Urothelium cell line (cell line): ENCODE results near the gene ASPDH.

Experiments
- DNase-seq: peaks from one replicate; pipeline ENCODE4 v3.0.0; 2011; ENCODE audit warnings: low spot score, mixed read lengths
- FAIRE-seq: peaks from 2 replicates; lab custom pipeline; 2011; peaks lifted over from hg19 to GRCh38; lab: Jason Lieb, UNC

ASPDH gene

GRCh38 chr19:50513746-50514345 lies at the start of gene ASPDH:
ASPDH (minus strand) TSS chr19:50513913; CDS start chr19:50513823, 90 bp downstream.
- no peak for DNase-seq
- no peak for FAIRE-seq

GRCh38 chr19:50562996-50563395 lies 49.3 kb upstream of the ASPDH start:
- FAIRE-seq, result no peak
- DNase-seq, result no peak

DNA sequence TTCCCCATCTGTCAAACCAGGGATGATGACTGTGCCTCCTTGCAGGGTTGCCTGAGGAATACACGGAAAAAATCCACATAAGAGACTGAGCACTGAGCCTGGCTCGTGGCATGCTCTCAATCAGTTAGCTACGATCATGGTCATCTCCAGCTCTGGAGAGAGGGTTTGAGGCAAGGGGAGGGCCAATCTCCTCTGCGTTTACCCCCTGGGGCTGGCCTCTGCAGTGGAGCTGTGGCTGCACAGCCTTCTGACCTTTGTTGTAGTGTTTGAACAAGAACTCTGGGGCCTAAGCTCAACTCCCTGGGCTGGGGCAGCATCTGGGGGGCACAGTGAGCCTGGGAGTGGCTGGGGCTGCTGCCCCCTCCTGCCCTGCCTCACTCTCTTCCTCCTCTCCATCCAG lies 48.6 kb upstream of the ASPDH start:
- no peak for DNase-seq
- no peak for FAIRE-seq

DNA sequence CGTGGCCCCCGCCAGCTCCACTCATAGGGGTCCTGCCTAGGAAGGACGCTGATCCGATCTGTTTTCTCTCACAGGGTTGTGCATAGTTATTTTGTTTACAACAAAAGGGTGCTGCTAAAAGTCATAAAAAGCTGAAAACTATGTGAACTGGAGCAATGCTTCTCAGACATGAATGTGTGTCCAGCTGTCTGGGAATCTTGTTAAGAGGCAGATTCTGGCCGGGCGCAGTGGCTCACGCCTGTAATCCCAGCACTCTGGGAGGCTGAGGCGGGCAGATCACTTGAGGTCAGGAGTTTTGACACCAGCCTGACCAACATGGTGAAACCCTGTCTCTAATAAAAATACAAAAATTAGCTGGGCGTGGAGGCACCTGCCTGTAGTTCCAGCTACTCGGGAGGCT lies 45.9 kb upstream of the ASPDH start:
- FAIRE-seq (no peak), DNase-seq (no peak)

GRCh38 chr19:50558449-50558848 lies 44.7 kb upstream of the ASPDH start:
- FAIRE-seq (peak; percentile 5), DNase-seq (no peak)

GRCh38 chr19:50558039-50558438 lies 44.3 kb upstream of the ASPDH start:
- FAIRE-seq, result no peak
- no peak for DNase-seq

DNA sequence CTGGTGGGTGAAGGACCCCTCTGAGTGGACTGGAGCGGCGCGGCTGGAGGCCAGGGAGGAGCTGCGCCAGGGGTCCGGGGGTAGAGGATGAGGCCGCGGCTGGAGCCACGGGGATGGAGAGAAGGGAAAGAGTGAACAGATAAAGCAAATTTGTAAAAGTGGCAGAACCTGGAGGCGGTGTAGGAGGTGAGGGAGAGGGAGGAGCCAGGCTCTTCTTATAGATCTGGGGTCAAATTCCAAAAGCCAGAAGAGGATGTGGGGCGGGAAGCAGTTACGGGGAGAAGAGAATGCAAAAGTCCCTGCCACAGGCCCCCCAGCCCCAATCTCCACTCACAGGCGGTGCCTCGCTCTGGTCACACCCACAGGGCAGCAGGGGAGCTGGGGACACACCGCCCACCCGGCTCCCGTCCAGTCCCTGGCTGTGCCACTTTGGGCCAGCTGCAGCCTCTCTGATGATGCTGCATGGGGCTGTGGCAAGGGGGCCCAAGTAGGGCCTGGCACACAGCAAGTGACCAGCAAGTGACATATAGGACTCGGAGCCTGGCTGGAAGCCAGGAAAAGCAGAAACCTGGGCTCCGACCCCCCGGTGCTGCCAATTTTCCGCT lies 43.4 kb upstream of the ASPDH start:
- FAIRE-seq (no peak), DNase-seq (no peak)

- DNase-seq (peak; percentile 91), FAIRE-seq (peak; percentile 13)
These were observed 42.7 kb upstream of the ASPDH start for GRCh38 chr19:50556282-50557008.

- FAIRE-seq, result no peak
- DNase-seq, result no peak
These were observed 42.0 kb upstream of the ASPDH start for GRCh38 chr19:50555450-50556281.

DNA sequence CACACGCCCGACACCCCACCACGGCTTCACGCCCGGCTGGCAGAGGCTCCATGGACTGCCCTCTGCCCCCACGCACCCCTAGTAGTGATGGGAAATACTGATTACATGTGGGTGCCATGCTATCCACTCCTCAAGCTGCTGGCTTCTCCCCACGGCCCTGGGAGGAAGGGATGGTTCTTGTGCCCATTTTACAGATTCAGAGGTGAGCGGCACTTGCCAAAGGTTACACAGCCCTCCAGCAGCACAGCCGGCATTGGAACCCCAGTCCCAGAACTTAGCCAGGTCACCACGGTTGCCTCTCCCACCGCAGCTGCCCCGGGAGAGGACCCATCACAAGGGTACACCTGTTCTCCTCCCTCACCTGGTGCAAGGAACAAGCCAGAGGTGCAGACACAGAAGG lies 41.3 kb upstream of the ASPDH start:
- DNase-seq (no peak), FAIRE-seq (peak; percentile 62)

- no peak for DNase-seq
- no peak for FAIRE-seq
These were observed 40.5 kb upstream of the ASPDH start for GRCh38 chr19:50554212-50554611.

GRCh38 chr19:50553134-50553703 lies 39.5 kb upstream of the ASPDH start:
- FAIRE-seq (peak; percentile 58), DNase-seq (no peak)

DNA sequence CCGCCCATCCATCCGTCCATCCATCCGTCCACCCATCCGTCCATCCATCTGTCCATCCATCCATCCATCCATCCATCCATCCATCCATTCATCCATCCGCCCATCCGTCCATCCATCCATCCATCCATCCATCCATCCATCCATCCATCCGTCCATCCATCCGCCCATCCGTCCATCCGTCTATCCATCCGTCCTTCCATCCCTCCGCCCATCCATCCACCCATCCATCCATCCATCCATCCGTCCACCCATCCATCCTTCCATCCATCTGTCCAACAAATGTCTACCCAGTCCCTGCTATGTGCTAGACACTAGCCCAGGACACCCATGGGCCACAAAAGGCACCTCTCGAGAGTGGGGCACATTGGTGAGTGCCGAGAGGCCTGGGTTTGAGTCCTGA lies 38.8 kb upstream of the ASPDH start:
- FAIRE-seq, result no peak
- DNase-seq, result no peak

DNA sequence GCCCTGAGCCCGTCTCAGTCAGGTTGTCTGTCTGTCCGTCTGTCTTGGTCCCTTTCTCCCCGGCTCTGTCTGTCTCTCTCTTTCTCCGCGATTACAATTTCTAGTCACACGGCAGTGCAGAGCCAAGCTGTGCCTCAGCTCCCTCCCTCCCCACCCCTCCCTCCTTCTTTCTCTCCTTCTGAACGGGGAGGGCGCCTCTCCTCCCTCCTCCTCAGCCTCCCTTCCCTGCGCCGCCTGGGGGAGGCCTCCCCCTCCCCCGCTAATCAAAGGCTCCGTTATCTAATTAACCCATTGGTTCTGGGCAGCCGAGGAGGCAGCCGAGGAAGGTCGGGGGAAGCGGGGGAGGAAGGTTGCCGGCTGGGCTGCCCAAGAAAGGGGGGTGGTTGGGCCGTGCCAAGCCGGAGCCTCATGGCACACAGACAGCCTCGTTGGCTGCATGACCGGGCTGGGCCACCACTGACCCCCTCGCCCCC lies 38.0 kb upstream of the ASPDH start:
- DNase-seq (no peak), FAIRE-seq (peak; percentile 23)

- FAIRE-seq, result no peak
- no peak for DNase-seq
These were observed 37.5 kb upstream of the ASPDH start for GRCh38 chr19:50551034-50551714.

DNA sequence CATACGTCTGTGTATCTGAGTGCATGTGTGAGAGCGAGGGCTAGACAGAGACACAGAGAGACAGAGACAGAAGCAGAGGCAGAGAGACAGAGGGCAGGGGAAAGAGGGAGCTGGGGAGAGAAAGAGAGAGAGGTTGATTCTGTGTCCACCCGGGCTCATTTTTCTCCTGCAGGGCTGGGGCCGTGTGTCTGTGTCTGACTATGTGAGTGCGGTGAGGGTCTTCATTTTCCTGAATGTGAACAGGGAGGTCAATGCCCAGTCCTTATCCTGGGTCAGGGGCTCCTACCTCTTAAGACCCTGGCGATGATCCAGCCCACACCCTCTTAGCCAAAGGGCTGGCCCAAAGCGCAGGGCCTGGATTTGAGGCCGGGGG lies 36.9 kb upstream of the ASPDH start:
- FAIRE-seq (no peak), DNase-seq (no peak)

DNA sequence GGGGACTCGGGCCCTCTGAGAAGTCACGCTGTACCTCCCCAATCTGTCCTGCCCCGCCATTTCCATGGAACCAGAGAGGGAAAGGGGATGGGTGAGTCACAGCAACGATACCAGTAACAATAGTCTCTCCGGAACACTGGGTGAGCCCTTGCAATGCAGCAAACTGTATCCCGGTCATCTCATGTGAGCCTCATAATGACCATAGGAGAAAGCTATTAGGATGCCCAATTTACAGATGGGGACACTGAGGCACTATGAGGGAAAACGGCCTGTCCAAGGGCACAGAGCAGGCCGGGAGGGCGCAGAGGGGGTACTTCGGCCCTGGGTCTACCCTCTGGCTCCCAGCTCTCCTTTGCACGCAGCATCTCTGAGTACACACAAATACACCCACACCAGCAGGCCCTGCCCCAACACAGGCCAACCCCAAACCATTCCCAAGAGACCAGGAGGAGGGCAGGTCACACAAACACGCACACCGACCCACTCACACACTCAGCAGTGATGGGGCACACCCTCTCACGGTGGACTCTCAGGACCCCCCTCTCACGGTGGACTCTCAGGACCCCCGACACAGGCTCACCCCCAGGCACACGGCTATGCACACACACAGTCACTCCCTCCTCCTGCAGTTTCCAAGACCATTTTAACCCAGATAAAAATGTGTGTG lies 36.3 kb upstream of the ASPDH start:
- FAIRE-seq, result no peak
- no peak for DNase-seq

GRCh38 chr19:50549059-50549926 lies 35.6 kb upstream of the ASPDH start:
- DNase-seq (no peak), FAIRE-seq (no peak)
